Urinary bladder (tissue), 4 donors: ENCODE data around the gene BCAS3. TPM values are rescaled to one million over a fixed set of nuclear protein-coding genes. Genes with fewer than 3 reads are reported as not detected.

Experiments used
- DNase-seq: peaks from one replicate; pipeline ENCODE4 v3.0.0-alpha.2; 2015; ENCODE audit errors: extremely low spot score
- H3K27ac ChIP-seq: one replicate; pipeline ENCODE4 v1.5.1; 2013; ENCODE audit warnings: low read depth, mild to moderate bottlenecking, moderate library complexity
- H3K36me3 ChIP-seq: one replicate; pipeline ENCODE4 v1.6.1; 2013; ENCODE audit warnings: mild to moderate bottlenecking, moderate library complexity; ENCODE audit not compliant: insufficient read depth
- H3K4me1 ChIP-seq: one replicate; pipeline ENCODE4 v1.6.1; 2013; ENCODE audit warnings: mild to moderate bottlenecking, moderate library complexity; ENCODE audit not compliant: insufficient read depth
- H3K4me3 ChIP-seq: one replicate; pipeline ENCODE4 v1.5.1; 2013; ENCODE audit warnings: low read depth, low read length
- whole genome bisulfite sequencing: extraction: QIAGEN DNeasy Blood & Tissue Kit; methylation state at CpG from one replicate; pipeline ENCODE4 v1.1.7; 2013; 5-methylcytosine and 5-hydroxymethylcytosine counted together
- polyA plus RNA-seq: library from polyadenylated mRNA; stranded (reverse); fragments of 200-250 nt; gene quantifications from one replicate; pipeline ENCODE4 v1.2.3, GENCODE V29; 2013
- total RNA-seq: library from RNA; depleted of rRNA; stranded (reverse); fragments of >200 nt; gene quantifications from one replicate; pipeline ENCODE4 v1.2.3, GENCODE V29; 2014
- donor health status: healthy with polysubstance abuse.
- donor health status: healthy.

Gene BCAS3
- total RNA-seq = 72.4 TPM
- 17.6 TPM for polyA plus RNA-seq

DNA sequence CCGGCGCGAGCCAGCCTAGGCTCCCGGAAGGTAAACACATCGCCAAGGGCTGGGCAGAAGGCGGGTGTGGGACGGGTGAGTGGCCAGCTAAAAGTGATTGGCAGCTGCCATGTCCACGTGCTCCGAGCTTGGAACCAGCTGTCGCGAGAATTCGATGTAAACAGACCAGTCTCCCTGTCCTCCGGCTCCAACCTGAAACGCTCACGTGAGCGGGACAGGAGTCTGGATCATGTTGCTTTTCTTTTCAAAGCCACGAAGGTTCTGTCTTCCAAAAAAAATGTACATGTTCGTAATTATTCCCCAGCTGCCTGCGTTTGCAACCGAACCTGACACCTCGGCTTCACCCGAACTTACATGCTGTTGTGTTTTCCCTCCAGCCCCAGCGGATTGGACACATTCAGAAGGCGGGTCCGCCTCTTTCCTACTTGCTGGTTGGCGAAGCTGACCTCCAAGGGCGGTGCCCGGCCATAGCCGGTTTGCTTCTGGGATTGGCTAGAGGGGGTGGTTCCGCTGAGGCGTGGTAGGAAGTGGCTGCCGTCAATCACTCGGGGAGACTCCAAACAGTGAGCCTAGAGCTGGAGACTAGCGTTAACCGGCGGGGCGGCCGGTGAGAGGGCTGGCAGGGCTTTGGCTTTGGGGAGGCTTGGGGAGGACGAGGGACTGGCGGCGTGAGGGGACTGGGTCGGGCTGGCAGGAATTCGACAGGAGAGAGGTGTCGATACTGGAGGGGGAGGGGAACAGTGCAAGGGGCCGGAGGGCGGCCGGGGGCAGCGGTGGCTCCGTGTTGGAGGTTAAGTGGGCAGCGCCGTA, at the start of gene BCAS3:
Gene BCAS3 (plus strand): TSS at position 544 of the 810 bp plus-strand sequence.
- no peaks in the 10 kb centered on the region for H3K36me3 ChIP-seq
- DNase-seq = peak; percentile 98
- peak within 1 kb of the TSS; percentile 71 for H3K27ac ChIP-seq
- H3K4me1 ChIP-seq = peaks cover 2% of the 10 kb centered on the region
- WGBS = under 1% methylated on average over 51 of the region's 51 CpGs
- H3K4me3 ChIP-seq = peak within 1 kb of the TSS; percentile 67

DNA sequence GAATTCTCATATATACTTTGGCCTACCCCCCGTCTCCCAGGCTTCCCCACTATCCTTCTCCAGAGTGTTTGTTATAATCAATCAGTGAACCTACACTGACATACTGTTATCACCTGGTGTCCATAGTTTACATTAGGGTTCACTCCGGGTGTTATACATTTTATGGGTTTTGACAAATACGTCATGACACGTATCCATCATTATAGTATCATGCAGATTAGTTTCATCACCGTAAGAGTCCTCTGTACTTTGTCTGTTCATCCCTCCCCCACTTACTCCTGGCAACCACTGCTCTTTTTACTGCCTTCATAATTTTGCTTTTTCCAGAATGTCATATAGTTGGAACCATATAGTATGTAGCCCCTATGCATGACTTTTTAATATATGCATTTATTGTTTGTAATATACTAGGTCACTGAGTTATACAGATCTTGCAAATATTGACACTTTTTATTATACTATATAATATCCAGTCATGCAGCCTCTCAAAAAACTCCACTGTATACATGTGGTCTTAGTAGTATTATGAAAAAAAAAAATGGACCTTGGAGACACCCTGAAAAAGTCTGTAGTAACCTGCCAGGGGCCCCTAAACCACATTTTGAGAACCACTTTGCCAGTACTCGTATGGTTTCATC, 49.3 kb upstream of the BCAS3 start:
- Histone ChIP-seq H3K27ac (no peak overlapping the region), H3K4me3 (no peak overlapping the region), H3K4me1 (no peaks in the 10 kb centered on the region), H3K36me3 (no peaks in the 10 kb centered on the region)
- DNase-seq = no peak
- 82% methylated on average over 6 of the region's 6 CpGs for WGBS

DNA sequence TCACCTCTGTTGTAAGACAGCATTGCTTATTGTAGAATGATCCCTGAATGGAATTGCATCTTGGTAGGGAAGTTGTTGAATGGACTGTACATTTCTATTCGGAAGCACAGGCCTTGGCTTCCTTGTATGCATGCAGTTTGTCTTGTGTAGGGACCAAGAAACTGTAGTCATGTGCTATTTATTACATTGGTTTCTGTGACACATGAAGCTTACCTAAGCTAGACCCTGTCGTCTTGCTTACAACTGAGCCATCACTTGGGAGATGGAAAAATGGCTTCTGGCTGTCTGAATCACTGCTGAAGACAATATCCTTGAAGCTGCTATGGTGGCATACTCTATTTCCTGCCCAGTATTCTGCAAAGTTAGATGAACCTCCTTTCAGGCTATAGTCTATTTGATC, 48.5 kb upstream of the BCAS3 start:
- Histone ChIP-seq H3K36me3 (no peaks in the 10 kb centered on the region), H3K4me1 (no peaks in the 10 kb centered on the region), H3K4me3 (no peak overlapping the region), H3K27ac (no peak overlapping the region)
- DNase-seq = no peak
- 83% methylated on average over 2 of the region's 2 CpGs for WGBS

DNA sequence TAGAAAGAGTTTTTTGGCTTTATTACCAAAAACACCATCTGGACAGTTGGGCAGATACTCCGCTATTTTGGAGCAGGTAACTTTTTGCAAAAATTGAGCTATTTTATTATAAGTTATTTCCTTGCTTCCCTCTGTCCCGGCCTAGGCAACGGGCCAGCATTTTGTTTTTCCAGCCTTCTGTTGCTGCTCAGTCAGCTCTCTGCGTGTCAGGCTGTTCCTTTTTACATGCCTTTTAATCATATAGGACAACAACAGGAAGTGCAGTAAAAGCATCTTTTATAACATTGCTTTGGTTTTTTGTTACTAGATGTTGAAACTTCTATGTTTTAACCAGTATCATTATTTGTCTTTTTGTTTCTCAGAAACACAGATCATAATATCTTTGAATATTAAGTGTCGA, 47.3 kb upstream of the BCAS3 start:
- 74% methylated on average over 5 of the region's 5 CpGs for WGBS
- no peak for DNase-seq

DNA sequence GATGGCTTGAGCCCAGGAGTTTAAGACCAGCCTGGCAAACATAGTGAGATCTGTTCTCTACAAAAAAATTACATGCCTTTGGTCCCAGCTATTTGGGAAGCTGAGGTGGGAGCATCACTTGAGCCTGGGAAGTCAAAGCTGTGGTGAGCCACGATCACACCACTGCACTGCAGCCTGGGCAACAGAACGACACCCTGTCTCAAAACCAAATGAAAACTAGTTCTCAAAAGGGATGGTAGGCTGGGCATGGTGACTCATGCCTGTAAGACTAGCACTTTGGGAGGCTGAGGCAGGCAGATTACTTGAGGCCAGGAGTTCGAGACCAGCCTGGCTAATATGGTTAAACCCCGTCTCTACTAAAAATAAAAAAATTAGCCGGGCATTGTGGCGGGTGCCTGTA, 46.5 kb upstream of the BCAS3 start:
- 97% methylated on average over 6 of the region's 6 CpGs for WGBS
- Histone ChIP-seq H3K36me3 (peaks cover 1% of the 10 kb centered on the region), H3K27ac (no peak overlapping the region), H3K4me1 (no peaks in the 10 kb centered on the region), H3K4me3 (no peak overlapping the region)
- no peak for DNase-seq

More for the DNA sequence above, 47.3 kb upstream of the BCAS3 start:
- no peaks in the 10 kb centered on the region for H3K36me3 ChIP-seq
- no peaks in the 10 kb centered on the region for H3K4me1 ChIP-seq
- no peak overlapping the region for H3K27ac ChIP-seq
- H3K4me3 ChIP-seq = no peak overlapping the region

DNA sequence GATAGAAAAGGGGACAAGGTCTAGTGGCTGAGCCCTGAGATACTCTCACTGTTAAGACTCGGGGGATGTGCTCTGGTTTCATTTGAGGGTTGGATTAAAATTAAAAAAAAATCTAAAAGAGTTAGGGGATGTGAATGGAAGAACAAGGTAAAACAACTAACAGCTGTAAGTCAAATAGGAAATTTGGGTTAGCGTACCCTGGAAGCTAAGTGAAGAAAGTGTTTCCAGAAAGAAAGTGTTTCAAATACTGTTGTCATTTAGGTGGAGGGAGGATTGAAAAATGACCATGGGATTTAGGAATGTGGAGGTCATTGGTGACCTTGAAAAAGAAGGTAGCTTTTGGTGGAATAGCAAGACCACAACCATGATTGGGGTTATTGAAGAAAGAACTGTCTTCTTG, 40.0 kb upstream of the BCAS3 start:
- 87% methylated on average over 2 of the region's 2 CpGs for WGBS
- no peaks in the 10 kb centered on the region for H3K4me1 ChIP-seq
- peaks cover 1% of the 10 kb centered on the region for H3K36me3 ChIP-seq
- no peak overlapping the region for H3K4me3 ChIP-seq
- no peak overlapping the region for H3K27ac ChIP-seq
- no peak for DNase-seq

DNA sequence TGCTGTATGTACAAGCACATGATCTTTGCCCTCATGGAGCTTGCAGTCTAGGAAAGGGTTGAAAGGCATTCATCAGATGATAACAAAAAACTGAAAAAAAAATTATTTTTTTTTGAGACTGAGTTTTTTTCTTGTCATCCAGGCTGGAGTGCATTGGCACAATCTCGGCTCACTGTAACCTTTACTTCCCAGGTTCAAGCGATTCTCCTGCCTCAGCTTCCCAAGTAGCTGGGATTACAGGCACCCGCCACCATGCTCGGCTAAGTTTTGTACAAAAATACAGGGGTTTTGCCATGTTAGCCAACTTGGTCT, 38.7 kb upstream of the BCAS3 start:
- WGBS = 76% methylated on average over 4 of the region's 4 CpGs
- Histone ChIP-seq H3K36me3 (peaks cover 1% of the 10 kb centered on the region), H3K4me1 (no peaks in the 10 kb centered on the region)

DNA sequence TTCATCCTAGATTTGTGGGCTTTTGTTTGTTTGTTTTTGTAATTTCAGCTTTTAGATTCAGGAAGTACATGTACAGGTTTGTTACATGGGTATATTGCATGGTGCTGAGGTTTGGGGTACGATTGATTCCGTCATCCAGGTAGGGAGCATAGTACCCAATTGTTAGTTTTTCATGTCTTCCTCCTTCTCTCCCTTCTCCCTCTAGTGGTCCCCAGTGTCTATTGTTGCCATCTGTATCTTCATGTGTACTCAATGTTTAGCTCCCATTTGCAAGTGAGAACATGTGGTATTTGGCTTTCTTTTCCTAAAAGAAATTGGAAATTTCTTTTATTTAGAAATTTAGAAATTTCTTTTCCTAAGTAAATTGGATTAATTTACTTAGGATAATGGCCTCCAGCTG, 37.1 kb upstream of the BCAS3 start:
- no peak overlapping the region for H3K4me3 ChIP-seq
- no peak overlapping the region for H3K27ac ChIP-seq
- H3K4me1 ChIP-seq = no peaks in the 10 kb centered on the region
- H3K36me3 ChIP-seq = peaks cover 1% of the 10 kb centered on the region
- no peak for DNase-seq
- WGBS = 61% methylated on average over 2 of the region's 2 CpGs

More for the DNA sequence above, 38.7 kb upstream of the BCAS3 start:
- no peak overlapping the region for H3K27ac ChIP-seq
- H3K4me3 ChIP-seq = no peak overlapping the region
- no peak for DNase-seq

DNA sequence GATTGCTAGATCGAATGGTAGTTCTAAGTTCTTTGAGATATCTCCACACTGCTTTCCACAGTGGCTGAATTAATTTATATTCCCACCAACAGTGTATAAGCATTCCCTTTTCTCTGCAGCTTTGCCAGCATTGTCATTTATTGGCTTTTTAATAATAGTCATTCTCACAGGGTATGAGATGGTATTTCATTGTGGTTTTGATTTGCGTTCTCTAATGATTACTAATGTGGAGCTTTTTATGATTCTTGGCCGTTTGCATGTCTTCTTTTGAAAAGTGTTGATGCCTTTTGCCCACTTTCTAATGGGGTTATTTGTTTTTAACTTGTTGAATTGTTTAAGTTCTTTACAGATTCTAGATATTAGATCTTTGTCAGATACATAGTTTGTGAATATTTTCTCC, 36.5 kb upstream of the BCAS3 start:
- WGBS = 83% methylated on average over 3 of the region's 3 CpGs
- Histone ChIP-seq H3K4me3 (no peak overlapping the region), H3K36me3 (no peaks in the 10 kb centered on the region), H3K4me1 (no peaks in the 10 kb centered on the region), H3K27ac (no peak overlapping the region)
- DNase-seq = no peak

DNA sequence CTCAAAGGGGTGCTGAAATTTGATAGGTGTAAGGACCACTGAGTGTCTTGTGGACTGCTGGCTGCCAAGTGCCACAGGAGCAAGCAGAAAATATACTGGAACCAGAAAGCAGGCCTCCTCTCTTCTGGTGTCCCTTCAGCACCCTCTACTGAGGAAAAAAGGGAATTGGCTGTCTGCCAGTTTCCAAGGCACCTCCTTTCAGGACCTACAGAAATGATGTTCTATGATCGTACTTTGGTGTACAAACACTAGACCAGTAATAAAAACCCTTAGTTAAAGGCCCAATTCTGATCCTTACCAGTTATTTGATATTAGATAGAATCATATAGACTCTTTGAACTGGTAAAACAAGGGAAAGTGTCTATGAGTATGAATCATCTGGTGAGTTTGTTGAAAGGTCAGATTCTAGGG, 35.8 kb upstream of the BCAS3 start:
- DNase-seq = peak; percentile 5
- Histone ChIP-seq H3K4me1 (no peaks in the 10 kb centered on the region), H3K4me3 (no peak overlapping the region), H3K36me3 (no peaks in the 10 kb centered on the region), H3K27ac (no peak overlapping the region)
- WGBS = 14% methylated on average over 1 of the region's 1 CpG

DNA sequence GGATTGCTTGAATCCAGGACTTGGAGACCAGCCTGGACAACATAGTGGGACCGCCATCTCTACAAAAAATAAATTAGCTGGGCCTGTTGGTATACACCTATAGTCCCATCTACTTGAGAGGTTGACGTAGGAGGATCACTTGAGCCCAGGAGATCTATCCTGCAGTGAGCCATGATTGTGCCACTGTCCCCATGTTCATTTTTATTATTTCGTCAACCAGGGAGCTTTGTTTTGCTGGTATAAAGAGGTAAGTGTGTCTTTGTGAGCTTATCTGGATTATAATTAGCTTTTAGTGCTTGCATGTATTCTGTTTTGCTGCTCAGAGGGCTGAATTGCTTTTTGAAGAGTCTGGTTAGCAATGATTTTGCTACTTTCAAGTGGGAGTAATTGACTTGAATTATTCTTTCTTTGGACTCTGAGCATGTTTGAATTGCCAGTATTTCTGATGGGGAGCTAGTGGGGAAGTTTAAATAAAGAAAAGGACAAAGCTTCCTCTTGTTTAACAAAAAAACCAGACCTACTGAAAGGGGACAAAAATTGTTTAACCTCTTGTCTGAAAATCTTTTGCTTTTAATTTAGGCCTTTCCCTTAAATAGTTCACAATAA, 31.6 kb upstream of the BCAS3 start:
- Histone ChIP-seq H3K4me3 (no peak overlapping the region), H3K36me3 (no peaks in the 10 kb centered on the region), H3K4me1 (no peaks in the 10 kb centered on the region), H3K27ac (no peak overlapping the region)
- WGBS = 93% methylated on average over 3 of the region's 3 CpGs
- DNase-seq = no peak

DNA sequence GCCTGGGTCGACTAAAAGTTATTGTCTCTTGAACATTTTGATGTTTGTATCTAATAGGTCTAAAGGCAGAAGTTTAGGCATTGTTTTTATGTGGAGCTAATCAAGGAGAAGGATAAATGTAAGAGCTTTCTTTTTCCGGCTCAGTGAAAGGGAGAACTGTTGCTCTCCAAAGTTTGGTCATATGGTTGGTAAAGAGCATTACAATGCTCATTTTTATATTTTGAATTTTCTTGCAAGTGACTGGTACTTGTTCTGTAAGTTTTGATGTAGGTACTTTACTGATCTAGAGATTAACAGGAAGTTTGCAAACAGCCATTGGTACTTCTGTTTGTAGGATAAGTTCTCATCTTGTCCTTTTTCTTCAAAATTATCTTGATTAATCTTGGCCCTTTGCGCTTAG, 30.9 kb upstream of the BCAS3 start:
- no peak overlapping the region for H3K27ac ChIP-seq
- no peak overlapping the region for H3K4me3 ChIP-seq
- DNase-seq = no peak
- 79% methylated on average over 3 of the region's 3 CpGs for WGBS
- H3K36me3 ChIP-seq = no peaks in the 10 kb centered on the region
- no peaks in the 10 kb centered on the region for H3K4me1 ChIP-seq

DNA sequence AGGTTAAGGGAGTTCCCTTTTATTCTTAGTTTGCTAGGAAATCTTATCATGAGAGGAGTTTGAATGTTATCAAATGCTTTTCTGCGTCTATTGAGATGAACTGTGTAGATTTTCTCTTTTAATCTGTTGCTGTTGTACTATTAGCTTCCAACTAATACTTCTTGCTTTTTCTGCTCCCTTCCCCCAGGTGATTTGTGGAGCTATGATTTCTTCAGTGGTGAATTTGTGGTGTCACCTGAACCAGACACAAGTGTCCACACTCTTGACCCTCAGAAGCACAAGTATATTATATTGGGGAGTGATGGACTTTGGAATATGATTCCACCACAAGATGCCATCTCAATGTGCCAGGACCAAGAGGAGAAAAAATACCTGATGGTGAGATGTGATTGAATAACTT, 29.9 kb upstream of the BCAS3 start:
- no peak overlapping the region for H3K27ac ChIP-seq
- no peak for DNase-seq
- WGBS = 97% methylated on average over 1 of the region's 1 CpG
- no peak overlapping the region for H3K4me3 ChIP-seq
- no peaks in the 10 kb centered on the region for H3K4me1 ChIP-seq
- no peaks in the 10 kb centered on the region for H3K36me3 ChIP-seq
